GM18520 (cell line): ENCODE results near the gene FAM200C.

Source experiments
- ATAC-seq: cut with Tn5 transposase; IDR thresholded peaks from one replicate; pipeline ENCODE4 v1.9.1; 2021; ENCODE audit not compliant: unreplicated experiment

FAM200C gene

DNA sequence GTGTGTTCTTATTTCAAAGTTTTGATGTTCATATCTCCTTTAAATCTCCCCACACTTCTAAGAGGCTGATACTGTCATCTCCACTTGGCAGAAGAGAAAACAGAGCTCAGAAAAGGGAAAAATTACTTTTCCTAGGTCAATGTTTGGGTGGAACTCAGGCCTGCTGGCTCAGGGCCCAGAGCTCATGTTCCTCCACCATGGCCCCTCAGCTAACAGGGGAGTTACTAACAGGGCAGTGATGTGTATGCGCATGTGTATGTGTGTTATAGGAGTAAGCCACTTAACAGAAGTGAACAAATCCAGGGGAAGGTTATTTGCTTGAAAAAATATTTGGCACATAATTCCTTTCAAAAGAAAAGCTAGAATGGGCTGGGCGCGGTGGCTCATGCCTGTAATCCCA is 32.0 kb downstream of the FAM200C start:
- ATAC-seq: no peak

DNA sequence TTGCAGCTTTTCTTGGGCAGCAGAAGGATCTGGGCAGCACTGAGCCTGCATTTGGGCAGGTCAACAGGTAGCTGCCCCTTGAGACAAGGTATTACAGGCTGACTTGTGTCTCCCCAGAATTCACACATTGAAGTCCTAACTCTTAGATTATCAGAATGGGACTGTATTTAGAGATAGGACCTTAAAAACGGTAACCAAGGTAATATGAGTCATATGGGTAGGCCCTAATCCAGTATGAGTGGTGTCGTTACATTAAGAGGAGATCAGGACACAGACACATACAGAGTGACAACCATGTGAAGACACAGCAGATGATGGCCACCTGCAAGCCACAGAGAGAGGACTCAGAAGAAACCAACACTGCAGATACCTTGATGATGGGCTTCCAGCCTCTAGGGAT is 32.6 kb downstream of the FAM200C start:
- ATAC-seq: no peak

DNA sequence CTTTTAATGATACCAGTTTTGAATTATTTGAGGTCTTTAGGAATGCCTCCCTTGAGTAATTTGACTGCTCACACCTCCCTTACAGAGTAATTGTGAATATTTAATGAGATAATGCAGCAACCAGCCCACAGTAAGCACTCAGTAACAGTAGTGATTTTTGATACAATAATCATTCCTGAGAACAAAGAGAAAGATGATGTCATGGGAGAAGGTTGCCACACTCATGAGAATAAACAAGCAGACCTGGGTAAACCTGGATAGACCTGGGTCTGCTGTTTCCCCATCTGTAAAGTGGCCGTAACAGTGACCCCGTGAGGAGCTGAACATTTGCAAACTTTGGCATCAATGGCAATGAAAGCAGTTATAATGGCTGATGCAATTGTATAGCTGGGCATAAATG is 33.6 kb downstream of the FAM200C start:
- ATAC-seq: no peak

DNA sequence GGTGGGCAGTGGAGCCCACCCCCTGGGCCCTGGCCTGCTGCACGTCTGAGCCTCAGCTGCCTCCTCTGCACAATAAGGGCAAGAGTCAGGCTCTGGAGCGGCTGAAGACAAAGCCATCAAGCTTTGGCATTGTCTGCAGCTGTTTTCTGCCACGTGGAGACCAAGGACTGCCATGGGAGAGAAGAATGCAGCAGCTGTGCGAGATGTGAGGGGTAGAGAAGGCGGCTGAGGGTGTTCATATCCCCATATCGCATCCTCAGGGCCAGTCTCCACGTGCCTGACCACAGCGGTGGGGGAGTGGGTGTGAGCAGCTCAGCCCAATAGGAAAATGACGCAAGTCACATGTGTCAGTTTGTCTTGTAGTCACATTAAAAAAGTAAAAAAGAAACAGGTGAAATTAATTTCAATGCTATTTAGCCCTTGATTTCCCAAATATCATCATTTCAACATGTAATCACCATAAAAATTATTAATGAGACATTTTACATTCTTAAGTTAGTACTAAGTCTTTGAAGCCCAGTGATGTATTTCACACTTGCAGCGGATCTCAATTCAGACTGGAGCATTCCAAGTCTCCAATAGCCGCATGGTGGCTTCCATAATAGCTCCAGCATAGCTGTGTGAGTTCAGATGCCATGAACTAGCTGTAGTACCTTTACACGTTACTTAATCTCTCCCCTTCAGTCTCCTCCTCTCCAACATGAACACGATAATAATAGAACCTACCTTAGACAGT is 36.0 kb downstream of the FAM200C start:
- no peak for ATAC-seq

DNA sequence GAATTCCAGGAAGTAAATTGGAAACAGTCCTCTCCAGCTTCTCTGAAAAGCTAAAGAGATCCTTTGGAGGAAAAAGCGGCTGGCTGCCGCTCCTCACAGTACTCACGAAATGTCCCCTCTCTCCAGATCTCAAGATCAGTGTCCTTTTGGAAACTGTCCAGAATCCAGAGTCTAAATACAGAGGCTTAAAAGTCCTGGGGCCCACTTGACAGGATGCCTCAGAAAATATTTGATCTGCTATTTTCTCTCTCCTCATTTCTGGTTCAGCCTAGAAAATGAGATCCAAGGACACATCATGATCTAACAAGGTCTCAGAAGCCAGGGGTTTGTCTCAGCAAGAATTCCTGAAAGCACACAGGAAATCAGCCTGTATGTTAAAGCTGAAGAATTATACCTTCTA is 36.6 kb downstream of the FAM200C start:
- ATAC-seq: no peak

DNA sequence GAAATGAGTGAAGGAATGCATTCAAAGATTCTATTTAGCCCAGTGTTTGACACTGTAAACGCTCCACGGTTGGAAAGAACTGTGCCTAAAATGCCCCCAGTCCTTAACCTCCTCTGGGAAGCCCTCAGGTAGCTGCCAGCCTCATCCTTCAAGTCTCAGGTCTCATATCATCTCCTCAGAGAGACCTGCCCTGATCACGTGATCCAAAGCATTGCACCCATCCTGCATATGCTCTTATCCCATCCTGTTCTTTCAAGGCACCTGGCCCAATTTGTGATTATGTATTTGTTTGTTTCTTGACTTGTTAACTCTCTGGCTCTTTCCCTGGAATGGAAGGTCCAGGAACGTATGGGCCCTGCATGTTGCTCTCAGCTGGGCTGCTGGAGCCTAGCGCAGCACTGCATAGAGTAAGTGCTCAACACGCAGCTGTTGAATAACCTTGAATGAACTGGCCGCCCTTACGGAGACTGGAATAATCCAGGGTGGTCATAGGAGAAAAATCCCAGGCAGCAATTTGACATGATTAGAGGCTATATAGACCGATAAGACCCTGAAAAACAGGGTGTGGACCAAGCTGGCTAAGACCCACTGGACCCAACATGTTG is 38.1 kb downstream of the FAM200C start:
- ATAC-seq: no peak

DNA sequence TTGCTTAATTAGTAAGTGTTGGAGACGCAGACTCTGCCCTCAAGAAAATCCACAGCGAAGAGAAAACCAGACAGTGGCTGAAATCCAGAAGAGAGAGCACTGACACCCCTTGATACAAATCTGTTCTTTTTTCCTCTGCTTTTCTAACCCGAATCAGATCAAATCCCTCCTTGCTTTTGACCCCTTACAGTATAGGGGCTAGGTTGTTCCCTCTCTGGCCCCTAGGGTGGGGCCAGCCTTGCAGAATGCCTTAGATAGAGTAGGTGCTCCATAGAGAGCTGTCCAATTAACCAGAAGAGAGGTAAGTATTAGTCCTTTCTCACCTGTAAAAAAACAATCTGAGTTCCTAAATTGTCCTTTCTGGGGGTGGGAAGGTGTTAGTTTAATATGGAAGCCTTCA is 39.5 kb downstream of the FAM200C start:
- no peak for ATAC-seq

DNA sequence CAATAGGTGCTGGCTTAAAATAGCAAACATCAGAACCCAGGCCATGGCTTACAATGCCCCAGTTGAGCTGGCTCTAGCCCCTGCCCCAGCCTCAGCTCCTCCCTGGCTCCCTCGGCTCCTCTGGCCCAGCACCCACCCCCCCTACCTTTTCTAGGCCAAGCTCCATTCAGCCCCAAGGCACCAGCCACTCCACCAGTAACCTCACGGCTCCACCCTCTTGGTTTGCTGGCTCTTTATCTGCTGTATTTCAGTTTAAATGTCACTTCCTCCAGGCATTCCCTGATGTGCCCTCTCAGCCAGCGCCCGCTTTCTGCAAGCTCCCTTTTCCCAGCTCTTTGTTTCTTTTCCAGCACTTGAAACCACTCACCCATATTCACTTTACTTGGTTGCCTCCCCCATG is 40.0 kb downstream of the FAM200C start:
- ATAC-seq: no peak

DNA sequence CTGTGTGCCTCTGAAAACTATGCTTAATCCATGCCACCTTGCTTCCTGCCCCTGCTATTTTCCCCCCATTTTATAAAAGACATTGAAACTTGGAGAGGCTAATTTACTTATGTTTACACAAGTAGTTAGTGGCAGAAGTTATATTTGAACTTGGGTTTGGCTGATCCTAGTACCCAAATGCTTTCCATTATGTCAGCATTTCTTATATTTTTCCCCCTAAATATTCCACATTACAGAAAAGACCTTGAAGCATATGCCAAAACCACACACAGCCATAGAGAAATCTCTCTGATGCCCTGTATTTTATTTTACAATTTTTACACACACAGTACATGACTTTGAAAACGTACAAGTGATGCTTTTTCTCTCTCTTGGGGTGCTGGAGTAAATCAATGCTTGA is 40.6 kb downstream of the FAM200C start:
- no peak for ATAC-seq

DNA sequence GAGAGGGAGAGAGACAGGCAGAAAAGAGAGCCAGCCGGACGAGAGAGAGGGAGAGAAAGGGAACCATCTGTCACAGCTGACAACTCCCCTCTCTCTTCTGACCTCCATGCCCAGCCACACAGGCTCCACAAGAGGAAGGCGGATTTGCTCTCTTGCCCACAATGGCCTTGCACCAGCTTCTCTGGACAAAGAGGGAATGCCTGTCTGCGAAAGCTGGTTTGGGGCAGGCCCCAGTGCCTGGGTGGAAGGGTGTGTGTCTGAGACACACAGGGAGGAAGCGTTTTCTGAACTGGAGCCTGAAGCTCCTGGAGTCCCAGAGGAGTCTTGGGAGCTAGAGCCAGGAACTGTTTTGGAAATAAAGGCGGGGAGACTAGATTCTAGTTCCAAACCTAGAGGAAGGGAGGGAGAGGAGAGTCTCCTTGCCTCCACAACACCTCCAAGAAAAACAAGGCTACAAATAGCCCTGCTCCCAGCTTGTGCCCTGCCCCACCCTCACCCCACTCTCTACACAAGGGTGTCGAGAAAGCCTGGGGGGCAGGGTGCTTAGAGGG is 41.9 kb downstream of the FAM200C start:
- ATAC-seq: no peak

DNA sequence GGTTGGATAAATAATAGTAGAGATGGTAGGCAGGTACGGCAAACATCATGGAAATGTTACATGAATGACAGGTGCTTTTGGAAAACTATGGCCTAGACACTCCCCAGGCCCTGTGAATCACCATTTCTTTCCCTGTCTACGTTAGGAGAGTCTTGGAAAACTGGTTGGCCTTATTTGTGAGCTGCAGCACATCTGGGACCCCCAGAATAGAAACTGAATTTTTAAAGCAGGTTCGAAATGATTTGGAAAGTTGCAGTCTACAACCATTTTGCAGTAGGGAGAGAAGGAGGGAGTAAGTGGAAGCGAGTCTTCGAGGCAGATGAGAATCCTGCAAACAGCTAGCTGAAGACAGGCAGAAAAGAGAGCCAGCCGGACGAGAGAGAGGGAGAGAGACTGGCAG is 42.5 kb downstream of the FAM200C start:
- ATAC-seq: no peak

DNA sequence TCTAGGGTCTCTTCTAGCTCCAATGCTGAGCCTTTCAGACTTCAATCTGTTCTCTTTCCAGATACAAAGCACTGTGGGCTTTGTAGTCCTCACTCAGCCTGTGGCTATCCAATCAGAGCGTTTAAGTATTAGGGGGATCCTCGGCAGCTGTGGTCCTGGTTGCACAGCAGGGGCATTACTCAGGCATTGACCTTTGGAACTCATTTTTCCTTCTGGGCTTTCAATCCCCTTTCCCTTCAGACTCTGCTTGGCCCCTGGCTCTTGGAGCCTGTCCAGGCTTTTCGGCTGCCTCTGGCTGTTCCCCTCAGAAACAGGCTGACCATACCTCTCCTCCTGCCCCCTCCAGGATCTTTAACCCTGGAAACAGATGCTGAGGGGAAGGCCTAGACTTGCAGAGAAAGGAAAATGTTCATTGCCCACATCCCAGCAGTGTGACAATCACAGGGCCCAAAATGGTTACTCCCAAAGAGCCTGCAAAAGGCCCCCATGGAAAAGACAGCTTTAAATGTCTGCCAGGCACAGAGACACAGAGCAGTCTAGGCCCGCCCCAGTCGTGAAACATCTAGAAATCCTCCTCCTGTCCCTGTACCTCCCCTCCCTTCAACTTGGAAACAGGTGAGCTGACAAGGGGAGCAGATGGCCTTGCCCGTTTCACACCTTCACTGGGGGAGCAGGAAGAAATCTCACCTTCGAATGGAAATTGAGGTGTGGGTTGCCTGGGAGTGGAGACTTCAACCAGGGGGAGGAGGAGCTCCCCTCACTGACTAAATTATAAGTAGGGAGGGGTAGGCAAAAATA is 43.1 kb downstream of the FAM200C start:
- no peak for ATAC-seq

DNA sequence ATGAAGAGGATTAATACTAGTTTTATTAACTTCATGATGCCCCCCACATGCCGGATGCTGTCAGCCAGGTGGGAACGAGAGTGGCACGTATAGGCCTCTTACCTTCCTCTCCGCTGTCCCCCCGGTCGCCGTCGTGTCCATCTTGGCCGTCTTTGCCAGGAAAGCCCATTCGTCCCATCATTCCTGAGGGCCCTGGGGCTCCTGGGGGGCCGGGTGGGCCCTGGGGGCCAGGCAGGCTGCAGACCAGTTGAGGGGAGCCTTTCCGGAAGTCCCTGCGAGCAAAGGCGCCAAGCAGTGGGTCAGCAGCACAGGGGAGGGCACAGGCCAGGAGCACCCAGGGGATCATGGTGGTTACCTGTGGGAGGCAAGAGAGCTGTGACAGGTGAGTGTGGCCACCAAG is 45.2 kb downstream of the FAM200C start:
- no peak for ATAC-seq

DNA sequence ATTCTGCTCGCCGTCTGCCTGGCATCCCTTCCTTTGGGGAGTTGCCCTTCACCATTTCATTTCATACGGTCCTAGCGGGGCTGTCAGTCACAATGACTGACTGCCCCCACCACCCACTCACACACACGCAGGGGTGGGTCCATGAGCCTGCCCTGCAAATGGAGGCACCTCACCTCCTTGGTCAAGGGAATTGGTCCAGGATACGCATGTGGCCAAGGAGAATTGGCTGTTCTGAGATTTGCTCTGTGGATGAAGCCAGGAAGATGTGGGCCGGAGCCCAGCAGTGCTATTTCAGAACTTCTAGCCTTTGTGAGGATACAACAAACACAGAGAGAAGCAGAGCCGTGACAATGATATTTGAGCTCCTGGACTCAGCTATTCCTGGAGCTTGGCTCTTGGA is 46.5 kb downstream of the FAM200C start:
- no peak for ATAC-seq

DNA sequence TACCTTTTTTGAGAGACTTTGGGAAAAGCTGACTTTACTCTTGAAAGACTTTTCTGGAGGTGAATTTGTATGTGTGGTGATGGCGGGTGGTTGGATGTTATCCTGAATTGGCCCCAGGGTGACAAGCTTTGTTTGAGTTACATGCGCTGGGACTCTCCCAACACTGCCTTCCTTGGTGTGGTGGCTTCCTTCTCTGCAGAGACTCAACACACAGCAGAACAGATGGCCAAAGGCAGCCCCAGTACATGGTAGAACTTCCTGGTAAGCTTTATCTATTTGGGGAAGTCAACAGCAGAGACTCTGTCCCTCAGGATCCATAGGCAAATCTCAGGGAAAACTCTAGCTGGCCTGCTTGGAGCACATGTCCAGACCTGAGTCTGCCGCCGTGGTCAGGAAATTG is 47.5 kb downstream of the FAM200C start:
- ATAC-seq: no peak

DNA sequence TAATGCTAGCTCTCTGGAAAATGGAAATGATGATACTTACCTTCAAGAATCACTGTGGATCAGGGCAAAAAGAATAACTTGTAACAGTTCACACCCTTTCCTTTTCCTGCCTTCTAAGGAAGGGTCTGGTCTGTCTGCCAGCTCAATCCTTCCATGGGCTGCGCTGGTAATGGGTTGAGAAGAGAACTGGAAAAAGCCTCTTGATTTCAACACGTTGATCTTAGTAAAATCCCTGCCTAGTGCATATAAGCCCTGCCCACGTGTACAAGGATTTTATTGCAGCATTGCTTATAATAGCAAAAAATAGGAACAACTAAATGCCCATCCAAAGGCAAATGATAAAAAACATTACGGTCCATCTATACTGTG is 49.9 kb downstream of the FAM200C start:
- ATAC-seq: no peak

DNA sequence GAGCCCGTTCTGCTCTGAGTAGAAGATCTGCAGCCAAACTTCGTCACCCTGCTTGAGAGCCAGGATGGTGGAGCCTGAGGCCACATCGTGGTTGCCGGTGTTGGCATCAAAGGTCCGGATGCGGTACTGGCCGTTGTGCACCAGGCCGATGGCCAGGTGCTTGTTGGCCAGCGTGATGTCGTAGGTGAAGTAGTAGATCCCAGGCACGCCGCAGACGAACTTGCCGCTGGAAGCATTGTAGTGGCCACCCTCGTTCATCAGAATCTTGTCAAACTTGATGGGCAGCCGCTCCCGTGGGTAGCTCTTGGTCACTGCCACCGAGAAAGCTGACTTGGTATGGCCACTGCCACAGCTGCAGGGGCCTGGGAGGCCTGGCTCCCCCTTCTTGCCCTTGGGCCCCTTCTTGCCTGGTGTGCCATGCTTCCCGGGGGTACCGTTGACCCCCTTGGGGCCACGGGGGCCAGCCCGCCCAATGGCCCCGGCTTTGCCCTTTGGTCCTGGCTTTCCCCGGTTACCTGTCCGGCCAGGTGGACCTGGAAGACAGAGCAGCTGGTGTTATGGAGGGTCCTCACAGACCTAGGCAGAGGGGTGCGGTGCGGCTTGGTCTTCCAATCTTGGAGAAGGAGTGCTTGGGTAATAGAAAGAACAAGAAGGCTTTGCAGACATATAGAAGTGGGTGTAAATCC is 50.5 kb downstream of the FAM200C start:
- no peak for ATAC-seq

DNA sequence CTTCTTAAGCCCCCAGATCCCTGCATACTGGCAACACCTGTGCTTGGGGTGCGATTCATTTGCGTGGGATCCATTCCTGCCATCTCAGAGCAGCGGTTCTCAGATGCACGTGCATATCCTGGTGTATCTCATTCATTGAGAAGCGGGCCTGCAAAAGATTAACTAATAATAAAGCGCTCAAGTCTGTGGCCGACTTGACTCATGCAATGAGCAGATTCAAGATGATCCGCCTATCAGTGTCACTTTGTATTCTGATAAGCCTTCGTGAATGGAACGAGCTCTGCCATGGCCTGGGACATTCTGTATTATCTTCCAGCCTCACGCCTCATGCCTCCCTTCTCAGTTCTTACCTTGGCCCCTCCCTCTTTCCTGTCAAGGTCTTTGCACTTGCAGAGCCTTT is 51.8 kb downstream of the FAM200C start:
- ATAC-seq: no peak

DNA sequence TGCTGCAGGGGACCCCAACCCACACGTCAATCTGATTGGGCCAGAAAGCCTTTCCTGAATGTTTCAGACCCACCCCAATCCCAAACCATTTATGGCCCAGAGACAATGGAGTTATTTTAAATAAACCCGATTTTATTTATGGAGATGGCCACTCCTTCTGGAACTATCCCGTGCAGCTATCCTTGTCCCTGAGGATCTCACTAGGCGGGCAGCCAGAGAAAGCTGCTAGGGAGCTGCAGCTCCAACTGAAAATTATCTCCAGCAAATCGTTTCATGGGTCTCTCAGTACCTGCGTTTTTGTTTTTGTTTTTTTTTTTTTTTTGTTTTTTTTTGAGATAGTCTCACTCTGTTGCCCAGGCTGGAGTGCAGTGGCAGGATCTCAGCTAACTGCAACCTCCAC is 52.4 kb downstream of the FAM200C start:
- ATAC-seq: no peak
